Measurements from ENCODE around the gene SCUBE1. TPM values are rescaled to one million over a fixed set of nuclear protein-coding genes. Genes with fewer than 3 reads are reported as not detected.

Gene SCUBE1
- total RNA-seq, 1 donor from 2014 or later = 54.7 TPM

- Mint-ChIP-seq H3K4me3 (ENCODE audit: unreplicated experiment) (peak overlapping the region; percentile 49), H3K4me1 (ENCODE audit: unreplicated experiment) (no peaks in the 10 kb centered on the region), H3K27ac (ENCODE audit: unreplicated experiment) (no peak overlapping the region), H3K36me3 (ENCODE audit: low read depth, unreplicated experiment) (peaks cover 18% of the 10 kb centered on the region), H3K27me3 (ENCODE audit: unreplicated experiment) (peaks cover 10% of the 10 kb centered on the region), H3K9me3 (ENCODE audit: unreplicated experiment) (no peaks in the 10 kb centered on the region)
- no peak for DNase-seq (ENCODE audit: low spot score)
- TF ChIP-seq CTCF (IDR thresholded peaks at IDR 0.05; ENCODE audit: unreplicated experiment) = no peak
Measured at GRCh38 chr22:43225609-43226008, 117.6 kb downstream of the SCUBE1 start.

- H3K27ac Mint-ChIP-seq (ENCODE audit: unreplicated experiment) = no peak overlapping the region
- H3K4me1 Mint-ChIP-seq (ENCODE audit: unreplicated experiment) = no peaks in the 10 kb centered on the region
- peaks cover 23% of the 10 kb centered on the region for H3K36me3 Mint-ChIP-seq (ENCODE audit: low read depth, unreplicated experiment)
Measured at GRCh38 chr22:43222987-43223386, 120.2 kb downstream of the SCUBE1 start.

GRCh38 chr22:43222262-43222661, 120.9 kb downstream of the SCUBE1 start:
- H3K9me3 Mint-ChIP-seq (ENCODE audit: unreplicated experiment) = no peaks in the 10 kb centered on the region
- H3K4me1 Mint-ChIP-seq (ENCODE audit: unreplicated experiment) = no peaks in the 10 kb centered on the region
- H3K4me3 Mint-ChIP-seq (ENCODE audit: unreplicated experiment) = no peak overlapping the region
- H3K36me3 Mint-ChIP-seq (ENCODE audit: low read depth, unreplicated experiment) = peaks cover 26% of the 10 kb centered on the region
- TF ChIP-seq CTCF (IDR thresholded peaks at IDR 0.05; ENCODE audit: unreplicated experiment) = no peak
- DNase-seq (ENCODE audit: low spot score) = no peak
- H3K27me3 Mint-ChIP-seq (ENCODE audit: unreplicated experiment) = peaks cover 13% of the 10 kb centered on the region
- no peak overlapping the region for H3K27ac Mint-ChIP-seq (ENCODE audit: unreplicated experiment)

More at GRCh38 chr22:43222987-43223386, 120.2 kb downstream of the SCUBE1 start:
- no peak overlapping the region for H3K4me3 Mint-ChIP-seq (ENCODE audit: unreplicated experiment)
- H3K27me3 Mint-ChIP-seq (ENCODE audit: unreplicated experiment) = peaks cover 9% of the 10 kb centered on the region
- no peak for DNase-seq (ENCODE audit: low spot score)
- no peak for TF ChIP-seq CTCF (IDR thresholded peaks at IDR 0.05; ENCODE audit: unreplicated experiment)
- no peaks in the 10 kb centered on the region for H3K9me3 Mint-ChIP-seq (ENCODE audit: unreplicated experiment)

- no peak for DNase-seq (ENCODE audit: low spot score)
- Mint-ChIP-seq H3K36me3 (ENCODE audit: low read depth, unreplicated experiment) (peaks cover 24% of the 10 kb centered on the region), H3K4me3 (ENCODE audit: unreplicated experiment) (no peak overlapping the region), H3K4me1 (ENCODE audit: unreplicated experiment) (no peaks in the 10 kb centered on the region), H3K27ac (ENCODE audit: unreplicated experiment) (no peak overlapping the region), H3K27me3 (ENCODE audit: unreplicated experiment) (peaks cover 11% of the 10 kb centered on the region), H3K9me3 (ENCODE audit: unreplicated experiment) (no peaks in the 10 kb centered on the region)
- TF ChIP-seq CTCF (IDR thresholded peaks at IDR 0.05; ENCODE audit: unreplicated experiment) = no peak
Measured at GRCh38 chr22:43220625-43221380, 122.4 kb downstream of the SCUBE1 start.

- Mint-ChIP-seq H3K27ac (ENCODE audit: unreplicated experiment) (no peak overlapping the region), H3K36me3 (ENCODE audit: low read depth, unreplicated experiment) (peaks cover 17% of the 10 kb centered on the region), H3K4me1 (ENCODE audit: unreplicated experiment) (no peaks in the 10 kb centered on the region), H3K9me3 (ENCODE audit: unreplicated experiment) (no peaks in the 10 kb centered on the region), H3K27me3 (ENCODE audit: unreplicated experiment) (peaks cover 12% of the 10 kb centered on the region), H3K4me3 (ENCODE audit: unreplicated experiment) (peak overlapping the region; percentile 76)
- no peak for DNase-seq (ENCODE audit: low spot score)
- no peak for TF ChIP-seq CTCF (IDR thresholded peaks at IDR 0.05; ENCODE audit: unreplicated experiment)
Measured at GRCh38 chr22:43218786-43219185, 124.4 kb downstream of the SCUBE1 start.

All from endothelial cell (in vitro differentiated cells).